Glutamatergic neuron (in vitro differentiated cells): Measurements from ENCODE around the gene PRKAR1B. TPM values are rescaled to one million over a fixed set of nuclear protein-coding genes. Genes with fewer than 3 reads are reported as not detected.

Experiments used
- DNase-seq: peaks from one replicate; pipeline ENCODE4 v3.0.0; 2022
- H3K27ac Mint-ChIP-seq: one replicate; pipeline ENCODE4 v1.8.0; 2020; ENCODE audit warnings: mild to moderate bottlenecking, mixed read lengths, inconsistent platforms; ENCODE audit not compliant: unreplicated experiment
- H3K27me3 Mint-ChIP-seq: one replicate; pipeline ENCODE4 v1.8.0; 2020; ENCODE audit warnings: mild to moderate bottlenecking, moderate library complexity, mixed read lengths, inconsistent platforms; ENCODE audit not compliant: unreplicated experiment
- H3K36me3 Mint-ChIP-seq: one replicate; pipeline ENCODE4 v1.8.0; 2020; ENCODE audit warnings: mild to moderate bottlenecking, mixed read lengths, inconsistent platforms; ENCODE audit not compliant: unreplicated experiment
- H3K4me1 Mint-ChIP-seq: one replicate; pipeline ENCODE4 v1.8.0; 2020; ENCODE audit warnings: mild to moderate bottlenecking, low read depth, mixed read lengths, inconsistent platforms; ENCODE audit not compliant: unreplicated experiment
- H3K4me3 Mint-ChIP-seq: one replicate; pipeline ENCODE4 v1.8.0; 2020; ENCODE audit warnings: mild to moderate bottlenecking, mixed read lengths, inconsistent platforms; ENCODE audit not compliant: unreplicated experiment
- H3K9me3 Mint-ChIP-seq: one replicate; pipeline ENCODE4 v1.8.0; 2020; ENCODE audit warnings: mild to moderate bottlenecking, moderate library complexity, mixed read lengths, inconsistent platforms; ENCODE audit not compliant: unreplicated experiment
- CTCF ChIP-seq: fragments of 200-600 bp; sonication (generic); IDR thresholded peaks from one replicate; pipeline ENCODE4 v1.5.0; 2021; ENCODE audit not compliant: partially characterized antibody, unreplicated experiment
- long read RNA-seq: library from polyadenylated mRNA; unstranded; transcript quantifications from one replicate; pipeline ENCODE4 v2.0.0, GENCODE V29; 2020; ENCODE audit not compliant: unreplicated experiment
- total RNA-seq: library from RNA; stranded (reverse); fragmentation: NEBNext Ultra II Directional; extraction: Animal tissue kit (Norgen Biotek cat#: 25700); gene quantifications from one replicate; pipeline ENCODE4 v1.2.1, GENCODE V29; 2021; ENCODE audit not compliant: unreplicated experiment

The PRKAR1B gene
- total RNA-seq = 12.8 TPM
- long read RNA-seq, partial matches to known transcripts = 1 of 7 reads
- long read RNA-seq, other reads (novel, unspliced or antisense) = 2 of 7 reads

GRCh38 chr7:727104-727805 lies at the start of gene PRKAR1B:
Gene PRKAR1B, minus strand, starts transcription at chr7:727281. Its CDS starts 15,776 bp downstream, at chr7:711505.
- H3K4me3 Mint-ChIP-seq = peak within 1 kb of the TSS; percentile 85
- peaks cover 15% of the 10 kb centered on the region for H3K36me3 Mint-ChIP-seq
- peaks cover 10% of the 10 kb centered on the region for H3K27me3 Mint-ChIP-seq

GRCh38 chr7:776381-776780 lies 49.3 kb upstream of the PRKAR1B start:
- TF ChIP-seq CTCF = no peak
- H3K4me3 Mint-ChIP-seq = no peak overlapping the region
- H3K4me1 Mint-ChIP-seq = no peaks in the 10 kb centered on the region
- peaks cover 3% of the 10 kb centered on the region for H3K27me3 Mint-ChIP-seq
- no peaks in the 10 kb centered on the region for H3K36me3 Mint-ChIP-seq
- H3K9me3 Mint-ChIP-seq = peaks cover 1% of the 10 kb centered on the region
- no peak overlapping the region for H3K27ac Mint-ChIP-seq
- no peak for DNase-seq

More at GRCh38 chr7:727104-727805, at the start of gene PRKAR1B:
- DNase-seq = no peak
- no peak for TF ChIP-seq CTCF
- Mint-ChIP-seq H3K4me1 (peaks cover 9% of the 10 kb centered on the region), H3K27ac (peak within 1 kb of the TSS; percentile 53), H3K9me3 (peaks cover 9% of the 10 kb centered on the region)

- Mint-ChIP-seq H3K27ac (no peak overlapping the region), H3K27me3 (peaks cover 3% of the 10 kb centered on the region), H3K4me1 (peaks cover 1% of the 10 kb centered on the region), H3K4me3 (no peak overlapping the region), H3K9me3 (peaks cover 1% of the 10 kb centered on the region), H3K36me3 (no peaks in the 10 kb centered on the region)
- TF ChIP-seq CTCF = peak; percentile 91
- DNase-seq = peak; percentile 85
Measured at GRCh38 chr7:774161-775109, 47.4 kb upstream of the PRKAR1B start.

- TF ChIP-seq CTCF = no peak
- H3K4me3 Mint-ChIP-seq = no peak overlapping the region
- H3K27me3 Mint-ChIP-seq = peaks cover 3% of the 10 kb centered on the region
- DNase-seq = no peak
- H3K27ac Mint-ChIP-seq = no peak overlapping the region
- no peaks in the 10 kb centered on the region for H3K36me3 Mint-ChIP-seq
- peaks cover 1% of the 10 kb centered on the region for H3K9me3 Mint-ChIP-seq
- H3K4me1 Mint-ChIP-seq = peaks cover 1% of the 10 kb centered on the region
Measured at GRCh38 chr7:773622-773915, 46.5 kb upstream of the PRKAR1B start.
